ENCODE data around the gene ATP6V1B1.

Gene ATP6V1B1

GRCh38 chr2:70902067-70902442, 33.6 kb upstream of the ATP6V1B1 start:
- DNase-seq: no peak

DNA sequence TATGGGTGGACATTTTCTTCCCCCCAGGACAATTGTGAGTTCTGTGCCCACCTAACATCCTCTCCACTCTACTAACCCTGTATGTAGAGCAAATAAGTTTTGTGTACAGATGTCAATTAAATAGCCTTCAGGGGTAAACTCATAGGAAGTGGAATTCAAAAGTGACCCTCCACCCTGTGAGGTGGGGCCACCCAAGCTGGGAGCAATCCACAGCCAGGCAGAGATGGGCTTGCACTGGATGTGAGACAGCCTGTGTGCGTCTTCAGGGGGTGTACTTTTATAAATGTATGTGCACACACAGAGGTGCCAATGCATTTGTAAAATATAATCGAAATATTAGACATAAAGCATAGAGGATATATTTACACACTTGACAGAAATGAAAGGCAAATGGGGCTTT, 33.1 kb upstream of the ATP6V1B1 start:
- DNase-seq: no peak

GRCh38 chr2:70903171-70903570, 32.5 kb upstream of the ATP6V1B1 start:
- no peak for DNase-seq

DNA sequence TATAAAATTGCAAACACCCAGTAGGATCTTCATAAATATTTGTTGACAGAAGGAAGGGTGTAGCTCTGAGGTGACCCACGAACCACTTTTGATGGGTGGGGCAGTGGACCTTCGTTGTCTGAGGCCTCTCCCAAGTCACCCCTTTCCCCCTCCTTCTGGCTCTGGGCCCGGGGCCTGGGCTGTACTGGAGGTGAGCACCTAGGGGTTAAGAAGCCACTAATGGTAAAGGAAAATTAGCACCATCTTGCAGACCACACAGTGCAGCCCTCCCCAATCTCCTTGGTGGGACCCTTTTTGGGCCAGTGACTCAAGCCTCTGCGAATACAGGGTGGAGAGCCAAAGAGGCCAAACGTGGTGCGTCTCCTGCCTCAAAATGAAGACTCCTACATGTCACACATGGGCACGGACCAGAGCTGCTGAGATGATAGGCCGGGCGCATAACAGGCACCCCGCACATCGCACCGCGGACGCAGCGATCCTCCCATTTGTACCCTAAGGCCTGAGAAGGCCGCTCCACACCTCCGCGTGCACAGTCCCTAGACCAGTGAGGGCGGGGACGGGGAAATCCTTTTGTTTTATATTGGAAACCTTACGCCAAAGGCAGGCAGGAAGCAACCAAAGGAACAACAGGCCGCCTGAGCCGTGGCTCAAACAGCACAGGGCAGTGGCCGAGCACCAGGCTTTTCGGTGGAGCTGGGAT, 31.9 kb upstream of the ATP6V1B1 start:
- no peak for DNase-seq

- DNase-seq: no peak
Measured at GRCh38 chr2:70904371-70905216, 31.1 kb upstream of the ATP6V1B1 start.

DNA sequence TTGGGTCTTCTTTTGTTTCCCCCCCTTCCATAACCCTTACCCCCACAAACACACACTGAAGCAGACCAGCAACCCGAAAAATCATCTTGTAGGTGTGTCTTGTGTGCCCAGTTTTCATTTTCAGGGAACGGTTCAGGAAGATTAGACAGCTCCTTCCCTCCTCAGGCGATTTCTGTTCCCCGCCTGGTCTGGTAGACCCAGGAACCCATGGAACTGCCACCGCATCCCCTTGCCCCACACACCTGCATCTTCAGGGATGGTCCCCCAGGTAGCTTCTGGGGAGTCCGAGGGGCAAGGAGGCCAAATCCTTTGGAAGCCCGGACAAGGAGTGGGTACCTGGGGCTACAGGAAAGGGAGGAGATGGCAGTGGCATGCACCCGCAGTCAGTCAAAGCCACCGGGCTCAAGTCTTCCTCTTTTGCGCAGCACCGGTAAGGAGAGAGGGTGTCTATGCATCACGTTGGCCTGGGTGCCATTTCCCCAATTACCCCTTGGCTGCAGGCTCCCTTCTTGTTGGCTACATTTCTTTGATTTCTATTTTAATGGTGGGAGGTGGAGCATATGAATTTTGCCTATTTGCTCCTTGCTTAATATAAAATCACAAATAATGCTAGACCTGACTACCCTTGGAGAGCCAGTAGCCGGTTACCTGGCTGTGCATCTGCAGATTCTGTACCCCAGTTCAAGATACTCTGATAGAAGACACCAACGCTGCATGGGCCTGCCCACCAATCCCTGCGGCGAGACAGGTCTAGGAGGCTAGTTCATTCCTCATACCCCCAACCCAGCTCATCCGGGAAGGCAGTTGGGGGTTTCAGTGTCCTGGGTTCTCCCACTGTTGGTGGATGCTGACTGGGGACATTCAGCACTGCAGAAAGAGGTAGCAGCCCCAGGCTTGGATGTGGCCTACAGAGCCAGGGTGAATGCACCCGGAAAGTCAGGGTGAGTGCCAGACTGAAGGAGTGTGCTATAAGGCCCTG, 30.0 kb upstream of the ATP6V1B1 start:
- DNase-seq: no peak

- DNase-seq: no peak
Measured at GRCh38 chr2:70906439-70907005, 29.2 kb upstream of the ATP6V1B1 start.

DNA sequence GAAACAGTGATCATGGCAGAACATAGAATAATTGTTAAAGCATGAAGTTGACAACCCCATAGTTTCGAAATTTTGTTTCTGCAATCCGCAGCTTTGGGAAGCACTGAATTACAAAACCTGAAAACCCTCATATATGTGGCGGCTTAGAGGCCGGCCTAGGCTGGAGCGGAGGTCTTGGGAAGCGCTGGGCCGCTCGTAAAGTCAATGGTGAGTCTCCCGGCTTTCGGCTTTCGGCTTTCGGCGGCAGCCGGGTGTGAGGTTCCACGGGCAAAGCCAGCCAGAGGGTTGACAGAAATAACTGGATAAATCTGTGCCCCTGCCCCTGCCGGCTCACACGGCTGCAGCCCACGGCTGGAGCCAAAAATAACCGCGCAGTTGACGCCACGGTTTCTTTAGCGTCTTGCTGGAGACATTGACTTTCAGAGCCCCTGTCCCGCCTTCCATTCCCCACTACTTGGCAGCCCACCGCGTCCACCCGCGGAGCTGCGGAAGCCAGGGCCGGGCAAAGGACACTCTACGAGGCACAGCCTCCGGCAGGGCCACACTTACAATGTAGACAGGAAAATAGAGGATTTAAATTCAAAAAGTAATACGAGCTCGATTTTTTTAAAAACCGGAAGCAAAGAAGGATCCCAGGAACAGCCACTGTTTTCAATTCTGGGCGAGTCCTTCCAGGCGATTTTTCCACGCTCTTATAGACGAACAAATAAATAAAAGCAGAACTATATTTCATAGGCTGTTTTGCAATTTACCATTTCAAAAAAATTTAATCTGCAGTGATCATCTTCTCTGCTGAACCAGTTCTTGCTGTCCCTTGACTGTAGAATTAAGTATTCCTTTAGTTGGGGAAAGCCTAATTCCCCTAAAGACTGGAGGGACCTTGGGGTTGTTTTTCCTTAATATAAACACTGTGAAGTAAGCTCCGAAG, 28.3 kb upstream of the ATP6V1B1 start:
- no peak for DNase-seq

DNA sequence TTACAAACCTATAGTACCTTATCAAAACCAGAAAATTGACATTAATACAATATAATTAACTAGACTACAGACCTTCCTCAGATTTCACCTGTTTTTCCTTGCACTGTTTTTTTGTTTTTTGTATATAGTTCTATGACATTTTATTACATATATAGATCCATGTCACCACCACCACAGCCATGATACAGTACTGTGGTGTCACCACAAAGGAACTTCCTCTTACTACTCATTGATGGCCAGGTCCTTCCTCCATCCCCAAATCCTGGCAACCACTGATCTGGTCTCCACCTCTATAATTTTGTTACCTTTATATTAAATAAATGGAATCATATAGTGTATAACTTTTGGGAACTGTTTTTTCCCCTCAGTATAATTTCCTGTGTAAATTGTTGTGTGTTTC, 19.4 kb upstream of the ATP6V1B1 start:
- DNase-seq: no peak

DNA sequence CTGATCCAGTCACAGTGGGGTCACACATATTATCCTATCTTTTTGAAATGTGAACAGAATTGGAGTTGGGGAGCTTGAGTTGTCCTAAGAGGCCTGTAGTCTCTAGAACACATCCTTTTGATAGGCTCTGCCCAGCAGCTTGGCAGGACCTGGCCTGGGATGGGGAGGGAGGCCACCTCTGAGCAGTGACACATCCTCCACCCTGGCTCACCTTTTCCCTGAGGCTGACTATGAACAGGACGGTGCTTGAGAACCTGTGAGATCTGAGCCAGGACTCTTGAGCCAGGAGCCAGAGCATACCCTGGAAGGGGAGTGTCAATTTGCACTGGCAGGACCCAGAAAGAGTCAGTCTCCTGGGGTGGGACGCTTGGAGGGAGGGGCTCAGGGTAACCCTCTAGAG, 17.7 kb upstream of the ATP6V1B1 start:
- DNase-seq: no peak

GRCh38 chr2:70919672-70920366, 15.9 kb upstream of the ATP6V1B1 start:
- no peak for DNase-seq

- DNase-seq: no peak
Measured at GRCh38 chr2:70920367-70920715, 15.4 kb upstream of the ATP6V1B1 start.

DNA sequence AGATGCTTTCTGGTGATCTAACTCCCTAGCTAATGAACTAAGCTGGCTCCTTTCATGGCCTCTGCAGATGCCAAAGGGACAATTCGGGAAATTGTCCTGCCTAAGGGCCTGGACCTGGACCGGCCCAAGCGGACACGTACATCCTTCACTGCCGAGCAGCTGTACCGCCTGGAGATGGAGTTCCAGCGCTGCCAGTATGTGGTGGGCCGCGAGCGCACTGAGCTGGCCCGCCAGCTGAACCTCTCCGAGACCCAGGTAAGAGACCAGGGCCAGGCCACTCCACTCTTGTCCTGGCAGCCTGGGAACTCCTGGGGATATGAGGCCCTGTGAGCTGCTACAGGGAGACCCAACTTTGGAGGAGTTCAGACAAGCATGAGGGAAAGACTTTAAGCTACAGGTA, 14.7 kb upstream of the ATP6V1B1 start:
- no peak for DNase-seq

DNA sequence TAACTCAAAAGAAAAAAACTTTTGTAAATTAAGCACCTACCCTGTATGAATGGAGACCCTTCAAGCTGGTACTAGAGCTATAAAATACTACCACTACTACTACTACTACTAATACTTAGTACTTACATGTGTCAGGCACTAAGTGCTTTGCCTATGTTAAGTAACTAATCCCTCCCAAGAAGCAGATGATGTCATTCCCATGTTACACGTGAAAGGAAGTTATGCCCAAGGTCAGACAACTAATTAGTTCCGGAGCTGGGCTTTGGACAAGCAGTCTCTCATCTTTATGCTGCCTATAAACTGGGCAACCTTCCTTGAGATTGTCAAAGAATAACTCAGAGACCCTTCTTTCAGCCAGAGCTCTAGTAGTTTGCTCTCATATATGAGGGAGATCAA, 13.9 kb upstream of the ATP6V1B1 start:
- DNase-seq: no peak

GRCh38 chr2:70922235-70923234, 13.2 kb upstream of the ATP6V1B1 start:
- DNase-seq: no peak

DNA sequence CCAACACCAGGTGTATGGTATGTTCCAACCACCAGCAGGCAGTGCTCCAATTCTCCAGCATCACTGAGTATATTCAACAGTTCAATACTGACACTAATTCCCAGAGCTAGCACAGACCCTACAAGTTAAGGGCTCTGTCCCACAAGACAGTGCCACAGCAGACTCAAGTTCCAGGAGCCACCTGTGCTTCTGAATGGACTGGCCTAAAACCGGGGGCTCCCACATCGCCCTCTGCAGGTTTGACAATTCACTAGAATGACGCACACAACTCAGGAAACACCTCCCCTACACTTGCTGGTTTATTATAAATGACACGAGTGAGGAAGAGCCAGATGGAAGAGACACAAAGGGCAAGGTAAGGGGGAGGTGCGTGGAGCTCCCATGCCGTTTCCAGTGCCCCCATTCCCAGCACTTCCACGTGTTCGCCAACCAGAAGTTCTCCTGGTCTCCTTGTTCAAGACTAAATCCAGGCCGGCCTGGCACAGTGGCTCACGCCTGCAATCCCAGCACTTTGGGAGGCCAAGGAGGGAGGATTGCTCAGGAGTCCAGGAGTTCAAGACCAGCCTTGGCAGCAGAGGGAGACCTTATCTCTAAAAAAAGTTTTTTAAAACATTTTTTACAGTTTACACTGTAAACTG, 12.2 kb upstream of the ATP6V1B1 start:
- DNase-seq: no peak

GRCh38 chr2:70926042-70926441, 9.7 kb upstream of the ATP6V1B1 start:
- no peak for DNase-seq

GRCh38 chr2:70927138-70927537, 8.6 kb upstream of the ATP6V1B1 start:
- DNase-seq: no peak

DNA sequence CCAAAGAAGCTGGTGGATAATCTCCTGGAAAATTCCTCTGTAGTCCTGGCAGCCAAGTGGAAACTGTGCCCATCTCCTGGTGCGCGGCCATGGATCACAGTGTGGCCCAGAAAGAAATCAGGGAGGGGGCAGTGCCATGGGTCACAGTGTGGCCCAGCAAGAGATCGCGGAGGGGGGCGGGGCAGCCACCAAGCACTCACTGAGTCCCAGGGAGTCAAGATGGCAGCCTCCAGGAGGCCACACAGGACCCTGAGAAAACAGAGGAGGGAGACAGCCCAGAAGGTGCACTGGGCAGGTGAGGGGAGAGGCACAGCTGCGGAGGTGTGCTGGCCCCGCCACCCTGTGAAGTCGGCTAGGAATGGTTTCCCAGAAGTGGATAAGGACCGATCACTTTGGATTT, 8.1 kb upstream of the ATP6V1B1 start:
- no peak for DNase-seq
